Fibroblast of skin of abdomen (primary cell): Measurements from ENCODE around the gene FIBIN.
A peak's percentile ranks its signal among the peaks of the same experiment; 100 is the strongest.

ENCODE experiments used
- DNase-seq: peaks from one replicate; pipeline ENCODE4 v3.0.0-alpha.2; 2013

Gene FIBIN

GRCh38 chr11:27024865-27025264 lies 31.0 kb downstream of the FIBIN start:
- no peak for DNase-seq

GRCh38 chr11:27025312-27025955 lies 31.5 kb downstream of the FIBIN start:
- DNase-seq: no peak

GRCh38 chr11:27025957-27026733 lies 32.2 kb downstream of the FIBIN start:
- DNase-seq: no peak

GRCh38 chr11:27028561-27028965 lies 34.7 kb downstream of the FIBIN start:
- peak; percentile 66 for DNase-seq

- DNase-seq: no peak
Measured at GRCh38 chr11:27029966-27030365, 36.1 kb downstream of the FIBIN start.

GRCh38 chr11:27031754-27032153 lies 37.8 kb downstream of the FIBIN start:
- DNase-seq: no peak

- no peak for DNase-seq
Measured at GRCh38 chr11:27039873-27040272, 46.0 kb downstream of the FIBIN start.

GRCh38 chr11:27040302-27041115 lies 46.6 kb downstream of the FIBIN start, which contains the start of gene BBOX1:
TSS of gene BBOX1 (plus strand) at chr11:27040815. CDS start at chr11:27055431, 14,616 bp downstream.
- no peak for DNase-seq

- DNase-seq: no peak
Measured at GRCh38 chr11:27041141-27041899, 47.4 kb downstream of the FIBIN start.
